Endodermal cell (in vitro differentiated cells): ENCODE measurements around the gene FNBP1. TPM values are rescaled to one million over a fixed set of nuclear protein-coding genes. Genes with fewer than 3 reads are reported as not detected.
A peak's percentile ranks its signal among the peaks of the same experiment; 100 is the strongest.

ENCODE experiments used
- DNase-seq: peaks from one replicate; pipeline ENCODE4 v3.0.0-alpha.2; 2017
- H3K27ac ChIP-seq: 2 replicates; pipeline ENCODE4 v1.5.1; 2013; ENCODE audit warnings: mild to moderate bottlenecking, low read depth, low read length, moderate library complexity
- H3K27me3 ChIP-seq: 2 replicates; pipeline ENCODE4 v1.6.1; 2013; ENCODE audit warnings: mild to moderate bottlenecking, low read length, moderate library complexity; ENCODE audit not compliant: insufficient read depth, control insufficient read depth, poor library complexity, severe bottlenecking
- H3K36me3 ChIP-seq: 2 replicates; pipeline ENCODE4 v1.7.0; 2013; ENCODE audit warnings: mild to moderate bottlenecking, low read length, moderate library complexity; ENCODE audit not compliant: control insufficient read depth, insufficient read depth
- H3K4me1 ChIP-seq: one replicate; pipeline ENCODE4 v1.7.0; 2013; ENCODE audit warnings: low read length; ENCODE audit not compliant: control insufficient read depth, insufficient read depth
- H3K4me3 ChIP-seq: 2 replicates; pipeline ENCODE4 v1.5.1; 2013; ENCODE audit warnings: mild to moderate bottlenecking, low read length, moderate library complexity
- H3K9ac ChIP-seq: 2 replicates; pipeline ENCODE4 v1.6.1; 2013; ENCODE audit warnings: mild to moderate bottlenecking, low read length, moderate library complexity; ENCODE audit not compliant: poor library complexity, severe bottlenecking; ENCODE audit errors: extremely low read depth
- H3K9me3 ChIP-seq: 2 replicates; pipeline ENCODE4 v1.6.1; 2013; ENCODE audit warnings: mild to moderate bottlenecking, low read length, moderate library complexity; ENCODE audit not compliant: control insufficient read depth
- H3K27ac Mint-ChIP-seq: 2 replicates; pipeline ENCODE4 v1.8.0; 2020; ENCODE audit warnings: mixed read lengths
- H3K27me3 Mint-ChIP-seq: 2 replicates; pipeline ENCODE4 v1.8.0; 2021; ENCODE audit warnings: mild to moderate bottlenecking, mixed read lengths; ENCODE audit not compliant: insufficient read depth
- H3K36me3 Mint-ChIP-seq: 2 replicates; pipeline ENCODE4 v1.8.0; 2020; ENCODE audit warnings: low read depth, mixed read lengths
- H3K4me1 Mint-ChIP-seq: 2 replicates; pipeline ENCODE4 v1.8.0; 2020; ENCODE audit warnings: mixed read lengths
- H3K4me3 Mint-ChIP-seq: 2 replicates; pipeline ENCODE4 v1.8.0; 2020; ENCODE audit warnings: mild to moderate bottlenecking, moderate library complexity, mixed read lengths
- H3K9me3 Mint-ChIP-seq: 2 replicates; pipeline ENCODE4 v1.8.0; 2020; ENCODE audit warnings: mild to moderate bottlenecking, mixed read lengths
- WGBS, 2 experiments: methylation state at CpG; one replicate each; pipeline versions ENCODE4 v1.1.5 to v1.1.7; 2013; ENCODE audit warnings: missing lambda C conversion rate in 2 of 2, mixed read lengths in 1 of 2; ENCODE audit not compliant: insufficient coverage in 1 of 2, insufficient read length in 1 of 2; 5-methylcytosine and 5-hydroxymethylcytosine counted together
- total RNA-seq, 2 donors: library from RNA; stranded (reverse); fragmentation: NEBNext Ultra II Directional in 1 of 2; extraction: Animal tissue kit (Norgen Biotek cat#: 25700) in 1 of 2; gene quantifications; 2 replicates in 1 of 2; 3 replicates in 1 of 2; pipeline ENCODE4 v1.2.1, GENCODE V29; 2021
- TF ChIP-seq, protein P1 (sequence below): fragments of 200-600 bp; sonication (generic); conservative IDR thresholded peaks from 2 replicates; pipeline ENCODE4 v1.5.0; 2021; ENCODE audit warnings: antibody characterized with exemption, mild to moderate bottlenecking

The FNBP1 gene
- total RNA-seq, 2 donors from 2014 or later, result 41.4 to 43.3 TPM

DNA sequence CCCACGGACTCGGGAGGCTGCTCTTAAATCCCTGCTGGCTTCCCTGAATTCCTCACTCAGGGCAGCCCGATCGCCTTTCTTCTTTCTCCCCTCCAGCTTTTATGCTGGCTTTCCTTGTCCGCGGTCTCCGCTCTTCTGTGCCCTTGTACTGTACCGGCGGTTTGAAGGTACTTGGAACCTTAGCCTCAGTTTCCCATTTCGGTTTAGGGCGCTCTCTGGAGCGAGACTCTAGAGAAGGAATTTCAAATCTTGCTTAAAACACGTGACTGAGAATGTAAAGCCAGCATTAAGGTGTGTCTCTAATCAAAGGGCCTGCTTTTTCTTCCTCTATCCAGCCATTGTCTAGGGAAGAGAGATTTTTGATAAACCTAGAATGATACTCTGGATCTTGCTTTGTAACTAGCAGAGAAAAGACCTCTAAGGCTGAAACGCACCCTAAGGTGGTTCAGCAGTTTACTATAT, 11.4 kb upstream of the FNBP1 start:
- H3K27me3 ChIP-seq, result no peaks in the 10 kb centered on the region
- Mint-ChIP-seq H3K27me3 (no peaks in the 10 kb centered on the region), H3K4me3 (peak overlapping the region; percentile 93), H3K9me3 (no peaks in the 10 kb centered on the region), H3K36me3 (peaks cover 6% of the 10 kb centered on the region), H3K27ac (peak overlapping the region; percentile 96), H3K4me1 (peaks cover 6% of the 10 kb centered on the region)
- H3K36me3 ChIP-seq, result peaks cover 12% of the 10 kb centered on the region
- WGBS, 2 experiments, result 10% methylated on average over 11 to 14 of the region's 14 CpGs
- H3K4me1 ChIP-seq, result no peaks in the 10 kb centered on the region
- H3K27ac ChIP-seq, result peak overlapping the region; percentile 74
- DNase-seq, result no peak
- peak overlapping the region; percentile 88 for H3K4me3 ChIP-seq
- peak overlapping the region; percentile 65 for H3K9ac ChIP-seq
- H3K9me3 ChIP-seq, result no peaks in the 10 kb centered on the region
- TF ChIP-seq, protein P1, sequence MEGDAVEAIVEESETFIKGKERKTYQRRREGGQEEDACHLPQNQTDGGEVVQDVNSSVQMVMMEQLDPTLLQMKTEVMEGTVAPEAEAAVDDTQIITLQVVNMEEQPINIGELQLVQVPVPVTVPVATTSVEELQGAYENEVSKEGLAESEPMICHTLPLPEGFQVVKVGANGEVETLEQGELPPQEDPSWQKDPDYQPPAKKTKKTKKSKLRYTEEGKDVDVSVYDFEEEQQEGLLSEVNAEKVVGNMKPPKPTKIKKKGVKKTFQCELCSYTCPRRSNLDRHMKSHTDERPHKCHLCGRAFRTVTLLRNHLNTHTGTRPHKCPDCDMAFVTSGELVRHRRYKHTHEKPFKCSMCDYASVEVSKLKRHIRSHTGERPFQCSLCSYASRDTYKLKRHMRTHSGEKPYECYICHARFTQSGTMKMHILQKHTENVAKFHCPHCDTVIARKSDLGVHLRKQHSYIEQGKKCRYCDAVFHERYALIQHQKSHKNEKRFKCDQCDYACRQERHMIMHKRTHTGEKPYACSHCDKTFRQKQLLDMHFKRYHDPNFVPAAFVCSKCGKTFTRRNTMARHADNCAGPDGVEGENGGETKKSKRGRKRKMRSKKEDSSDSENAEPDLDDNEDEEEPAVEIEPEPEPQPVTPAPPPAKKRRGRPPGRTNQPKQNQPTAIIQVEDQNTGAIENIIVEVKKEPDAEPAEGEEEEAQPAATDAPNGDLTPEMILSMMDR, result no peak

DNA sequence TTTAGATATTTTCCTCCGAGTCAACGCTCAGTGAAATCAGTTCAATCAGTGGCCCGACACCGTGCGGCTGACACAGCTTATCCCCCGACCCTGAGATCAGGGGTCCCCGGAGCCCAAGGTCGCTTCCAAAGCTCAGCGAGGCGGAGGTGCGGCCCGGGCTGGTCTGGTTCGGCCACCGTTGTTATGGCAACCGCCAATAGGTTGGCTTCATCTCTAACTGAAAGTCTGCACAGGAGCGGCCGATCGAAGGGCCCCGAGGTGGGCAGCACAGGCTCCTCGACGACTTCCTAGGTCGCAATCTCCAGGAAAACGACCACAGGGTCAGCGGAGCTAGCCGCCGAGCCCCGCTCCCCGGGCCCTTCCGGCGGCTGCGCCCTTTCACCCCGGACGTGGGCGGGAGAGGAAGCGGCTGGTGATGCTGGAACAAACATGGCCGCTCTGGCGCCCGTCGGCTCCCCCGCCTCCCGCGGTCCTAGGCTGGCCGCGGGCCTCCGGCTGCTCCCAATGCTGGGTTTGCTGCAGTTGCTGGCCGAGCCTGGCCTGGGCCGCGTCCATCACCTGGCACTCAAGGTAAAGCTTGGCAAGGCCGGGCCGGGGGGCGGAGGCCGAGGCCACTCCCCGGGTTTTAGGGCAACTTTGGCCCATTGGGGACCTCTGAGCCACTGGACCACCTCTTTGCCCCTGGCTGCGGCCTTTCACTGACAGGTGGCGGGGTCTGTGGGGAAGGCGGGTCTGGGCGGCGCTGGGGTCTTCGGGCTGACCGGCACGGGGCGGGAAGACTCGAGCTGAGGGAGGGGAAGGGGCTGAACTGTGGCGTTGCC, 10.7 kb upstream of the FNBP1 start, which contains the start of gene GPR107:
GPR107 (plus strand) TSS at position 403 of the 821 bp plus-strand sequence; CDS start at position 430, 27 bp downstream.
- TF ChIP-seq, protein P1, result no peak
- peak; percentile 91 for DNase-seq
- Histone ChIP-seq H3K27me3 (no peaks in the 10 kb centered on the region), H3K36me3 (peaks cover 9% of the 10 kb centered on the region), H3K9me3 (no peaks in the 10 kb centered on the region), H3K9ac (peak within 1 kb of the TSS; percentile 65), H3K4me3 (peak within 1 kb of the TSS; percentile 88), H3K4me1 (no peaks in the 10 kb centered on the region), H3K27ac (peak within 1 kb of the TSS; percentile 74)
- 0% methylated on average over 23 to 64 of the region's 64 CpGs for WGBS, 2 experiments
- Mint-ChIP-seq H3K27me3 (no peaks in the 10 kb centered on the region), H3K4me3 (peak within 1 kb of the TSS; percentile 93), H3K4me1 (peaks cover 6% of the 10 kb centered on the region), H3K9me3 (no peaks in the 10 kb centered on the region), H3K36me3 (peaks cover 4% of the 10 kb centered on the region), H3K27ac (peak within 1 kb of the TSS; percentile 96)

DNA sequence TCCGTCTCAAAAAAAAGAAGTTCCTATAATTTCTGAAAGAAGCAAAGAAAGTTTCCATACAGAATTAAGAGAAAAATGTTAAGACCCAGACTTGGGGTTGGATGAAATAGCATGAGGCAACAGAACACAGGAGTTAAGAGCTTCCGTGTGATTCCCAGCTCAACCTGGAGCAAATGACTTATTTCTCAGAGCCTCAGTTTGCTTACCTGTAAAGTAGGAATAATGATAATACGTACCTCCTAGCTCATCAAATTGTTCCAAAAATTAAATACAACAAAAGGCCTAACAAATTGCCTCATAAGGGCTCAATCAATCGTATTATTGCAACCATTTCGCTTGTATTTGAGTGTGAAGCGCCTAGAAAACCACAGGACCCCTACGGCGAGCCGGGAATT, 10.1 kb upstream of the FNBP1 start:
- no peaks in the 10 kb centered on the region for H3K4me1 ChIP-seq
- Mint-ChIP-seq H3K27me3 (no peaks in the 10 kb centered on the region), H3K4me3 (peak overlapping the region; percentile 93), H3K27ac (peak overlapping the region; percentile 82), H3K4me1 (peaks cover 6% of the 10 kb centered on the region), H3K9me3 (no peaks in the 10 kb centered on the region), H3K36me3 (peaks cover 1% of the 10 kb centered on the region)
- TF ChIP-seq, protein P1, result no peak
- H3K36me3 ChIP-seq, result peaks cover 3% of the 10 kb centered on the region
- peak overlapping the region; percentile 88 for H3K4me3 ChIP-seq
- DNase-seq, result no peak
- peak overlapping the region; percentile 65 for H3K9ac ChIP-seq
- H3K27me3 ChIP-seq, result no peaks in the 10 kb centered on the region
- WGBS, 2 experiments, result 17 to 22% methylated on average over 6 to 9 of the region's 9 CpGs
- H3K9me3 ChIP-seq, result no peaks in the 10 kb centered on the region
- H3K27ac ChIP-seq, result peak overlapping the region; percentile 74
